Lower lobe of right lung (tissue), 2 donors: ENCODE results near the gene PTPN2. TPM values are rescaled to one million over a fixed set of nuclear protein-coding genes. Genes with fewer than 3 reads are reported as not detected.
"Not testable (repeated sequence)": the region's sequence is repeated elsewhere in the genome, so short reads cannot be mapped to it uniquely, and the experiment has no call there.

Source experiments
- ATAC-seq, 2 donors: fragments of 200-7000 bp; cut with Tn5 transposase; one replicate each; pipeline ENCODE4 v1.9.1; 2020 to 2022; ENCODE audit warnings: mild to moderate bottlenecking in 2 of 2, moderate library complexity in 2 of 2
- DNase-seq: peaks from one replicate; pipeline ENCODE4 v3.0.0-alpha.2; 2020
- H3K27ac ChIP-seq: fragments of 200-600 bp; one replicate; pipeline ENCODE4 v1.8.0; 2022
- H3K27me3 ChIP-seq: fragments of 200-600 bp; one replicate; pipeline ENCODE4 v1.8.0; 2022; ENCODE audit warnings: low read depth
- H3K36me3 ChIP-seq: fragments of 200-600 bp; one replicate; pipeline ENCODE4 v1.8.0; 2022; ENCODE audit warnings: mild to moderate bottlenecking
- H3K4me1 ChIP-seq: fragments of 200-600 bp; one replicate; pipeline ENCODE4 v1.8.0; 2022
- H3K4me3 ChIP-seq: fragments of 200-600 bp; one replicate; pipeline ENCODE4 v1.8.0; 2022; ENCODE audit warnings: mild to moderate bottlenecking
- H3K9me3 ChIP-seq: fragments of 200-600 bp; one replicate; pipeline ENCODE4 v1.8.0; 2022
- CTCF ChIP-seq: fragments of 200-600 bp; IDR thresholded peaks from one replicate; pipeline ENCODE4 v1.8.0; 2022; ENCODE audit warnings: antibody characterized with exemption, mild to moderate bottlenecking
- intact Hi-C: fragments of 100-400 bp; cut with DNase I; formaldehyde crosslinking; loops from one replicate; pipeline ENCODE4 v1.11.0; 2022
- total RNA-seq: library from RNA; stranded (reverse); fragmentation: NEBNext Ultra II Directional; extraction: Animal tissue kit (Norgen Biotek cat#: 25700); gene quantifications from one replicate; pipeline ENCODE4 v1.2.1, GENCODE V29; 2021
- donor health status: DM: no; HTN: yes; CAD: no; lungs with severe emphysema.

Gene PTPN2
- total RNA-seq, 1 donor from 2014 or later, result 52.6 TPM

- DNase-seq, result no peak
- Histone ChIP-seq H3K4me1 (no peaks in the 10 kb centered on the region), H3K4me3 (no peak overlapping the region), H3K27ac (no peak overlapping the region), H3K27me3 (no peaks in the 10 kb centered on the region), H3K36me3 (no peaks in the 10 kb centered on the region), H3K9me3 (no peaks in the 10 kb centered on the region)
- intact Hi-C loops, result no loop called here
- ATAC-seq, result peak; percentile 9 to 12
- no peak for TF ChIP-seq CTCF
Observed at GRCh38 chr18:12765586-12765985, 118.5 kb downstream of the PTPN2 start.

GRCh38 chr18:12765126-12765525 lies 118.9 kb downstream of the PTPN2 start:
- Histone ChIP-seq H3K27me3 (no peaks in the 10 kb centered on the region), H3K36me3 (no peaks in the 10 kb centered on the region), H3K4me1 (no peaks in the 10 kb centered on the region), H3K4me3 (no peak overlapping the region), H3K9me3 (no peaks in the 10 kb centered on the region), H3K27ac (no peak overlapping the region)
- intact Hi-C loops, result no loop called here
- DNase-seq, result no peak
- no peak for TF ChIP-seq CTCF
- peak; percentile 46 to 49 for ATAC-seq

GRCh38 chr18:12758566-12758965 lies 125.5 kb downstream of the PTPN2 start:
- ATAC-seq, H3K4me3 ChIP-seq, H3K36me3 ChIP-seq, H3K27ac ChIP-seq, intact Hi-C loops, DNase-seq, H3K9me3 ChIP-seq, H3K27me3 ChIP-seq, H3K4me1 ChIP-seq: not testable (repeated sequence)

GRCh38 chr18:12756619-12757239 lies 127.3 kb downstream of the PTPN2 start:
- H3K27me3 ChIP-seq, ATAC-seq, H3K9me3 ChIP-seq, H3K4me3 ChIP-seq, H3K27ac ChIP-seq, H3K36me3 ChIP-seq, DNase-seq, H3K4me1 ChIP-seq, intact Hi-C loops: not testable (repeated sequence)

- ATAC-seq, DNase-seq, H3K36me3 ChIP-seq, H3K9me3 ChIP-seq, intact Hi-C loops, H3K27me3 ChIP-seq, H3K4me3 ChIP-seq, H3K4me1 ChIP-seq, H3K27ac ChIP-seq: not testable (repeated sequence)
Observed at GRCh38 chr18:12755606-12756005, 128.4 kb downstream of the PTPN2 start.

- no peak overlapping the region for H3K4me3 ChIP-seq
- H3K9me3 ChIP-seq, result no peaks in the 10 kb centered on the region
- intact Hi-C loops, result no loop called here
- H3K27me3 ChIP-seq, result no peaks in the 10 kb centered on the region
- no peak for ATAC-seq
- no peaks in the 10 kb centered on the region for H3K4me1 ChIP-seq
- H3K27ac ChIP-seq, result no peak overlapping the region
- TF ChIP-seq CTCF, result no peak
- H3K36me3 ChIP-seq, result no peaks in the 10 kb centered on the region
- DNase-seq, result no peak
Observed at GRCh38 chr18:12754511-12754910, 129.5 kb downstream of the PTPN2 start.

GRCh38 chr18:12751891-12752290 lies 132.1 kb downstream of the PTPN2 start:
- Histone ChIP-seq H3K4me3 (no peak overlapping the region), H3K36me3 (no peaks in the 10 kb centered on the region), H3K9me3 (no peaks in the 10 kb centered on the region), H3K27me3 (no peaks in the 10 kb centered on the region), H3K4me1 (no peaks in the 10 kb centered on the region), H3K27ac (no peak overlapping the region)
- TF ChIP-seq CTCF, result no peak
- DNase-seq (no peak), ATAC-seq (no peak)
- intact Hi-C loops, result no loop called here
